Ishikawa (cell line): ENCODE measurements around the gene ZNF334.

Experiments
- CEBPB ChIP-seq: IDR thresholded peaks from 2 replicates; pipeline ENCODE4 v1.6.1; 2012
- EGR1 ChIP-seq: IDR thresholded peaks from 2 replicates; pipeline ENCODE4 v1.6.1; 2012
- EP300 ChIP-seq: IDR thresholded peaks from 2 replicates; pipeline ENCODE4 v1.6.1; 2012; ENCODE audit warnings: borderline replicate concordance
- FOXM1 ChIP-seq: IDR thresholded peaks from 2 replicates; pipeline ENCODE4 v1.6.1; 2012; ENCODE audit warnings: low read depth, borderline replicate concordance
- MAX ChIP-seq: IDR thresholded peaks from 2 replicates; pipeline ENCODE4 v1.6.1; 2012
- NFIC ChIP-seq: IDR thresholded peaks from 2 replicates; pipeline ENCODE4 v1.6.1; 2012
- RAD21 ChIP-seq: IDR thresholded peaks from 2 replicates; pipeline ENCODE4 v1.6.1; 2012; ENCODE audit warnings: low read depth
- REST ChIP-seq: IDR thresholded peaks from 2 replicates; pipeline ENCODE4 v1.6.1; 2012; ENCODE audit warnings: low read depth, mild to moderate bottlenecking
- TAF1 ChIP-seq: IDR thresholded peaks from 2 replicates; pipeline ENCODE4 v1.6.1; 2012; ENCODE audit warnings: low read depth, mild to moderate bottlenecking
- TCF12 ChIP-seq: IDR thresholded peaks from 2 replicates; pipeline ENCODE4 v1.6.1; 2012; ENCODE audit warnings: low read depth
- TEAD4 ChIP-seq: IDR thresholded peaks from 2 replicates; pipeline ENCODE4 v1.6.1; 2012
- USF1 ChIP-seq: IDR thresholded peaks from 2 replicates; pipeline ENCODE4 v1.6.1; 2012
- YY1 ChIP-seq: IDR thresholded peaks from 2 replicates; pipeline ENCODE4 v1.6.1; 2012; ENCODE audit warnings: low read depth
- ZBTB7A ChIP-seq: IDR thresholded peaks from 2 replicates; pipeline ENCODE4 v1.6.1; 2012; ENCODE audit warnings: low read depth

DNA sequence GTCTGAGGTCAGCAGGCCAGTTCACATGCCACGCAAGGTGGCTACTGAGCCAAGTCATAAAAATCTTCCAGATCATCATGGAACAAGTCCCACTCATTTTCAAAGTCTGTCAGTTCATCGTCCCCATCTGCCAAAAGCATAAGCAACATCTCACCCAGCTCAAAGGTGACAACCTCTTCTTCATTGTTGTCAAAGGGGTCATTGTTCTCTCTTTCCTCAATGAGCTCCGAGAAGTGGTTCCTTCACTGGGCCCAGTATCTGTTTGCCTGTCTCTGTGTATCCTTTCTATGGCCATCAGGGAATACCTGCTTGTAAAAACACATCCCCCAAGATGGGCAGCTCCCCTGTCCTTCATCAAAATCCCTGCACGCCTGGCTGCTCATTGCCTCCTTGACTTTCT, 49.5 kb downstream of the ZNF334 start:
- no peak for TF ChIP-seq FOXM1
- TF ChIP-seq TEAD4: no peak
- TF ChIP-seq NFIC: no peak
- TF ChIP-seq TAF1: no peak
- TF ChIP-seq TCF12: no peak
- TF ChIP-seq YY1: no peak
- TF ChIP-seq EP300: no peak
- no peak for TF ChIP-seq MAX
- no peak for TF ChIP-seq ZBTB7A
- no peak for TF ChIP-seq RAD21
- no peak for TF ChIP-seq EGR1
- no peak for TF ChIP-seq REST
- TF ChIP-seq USF1: no peak
- no peak for TF ChIP-seq CEBPB
